HepG2 (cell line): ENCODE measurements around the gene HTR6. TPM values are rescaled to one million over a fixed set of nuclear protein-coding genes. Genes with fewer than 3 reads are reported as not detected.

ENCODE experiments used
- RCOR2 ChIP-seq: IDR thresholded peaks from 2 replicates; pipeline ENCODE4 v1.6.1; 2016; ENCODE audit warnings: missing biosample characterization, missing genetic modification reagents
- WIZ ChIP-seq: sonication (generic); formaldehyde crosslinking; IDR thresholded peaks from 2 replicates; pipeline ENCODE4 v1.5.1; 2020; ENCODE audit warnings: mild to moderate bottlenecking, missing genetic modification reagents
- ZNF263 ChIP-seq: sonication (generic); formaldehyde crosslinking; IDR thresholded peaks from 2 replicates; pipeline ENCODE4 v1.4.0; 2020; ENCODE audit warnings: missing genetic modification reagents
- ZNF335 ChIP-seq: sonication (generic); formaldehyde crosslinking; IDR thresholded peaks from 2 replicates; pipeline ENCODE4 v1.4.0; 2020; ENCODE audit warnings: missing genetic modification reagents
- ZNF441 ChIP-seq: sonication (generic); formaldehyde crosslinking; IDR thresholded peaks from 2 replicates; pipeline ENCODE4 v1.7.0; 2021; ENCODE audit warnings: missing genetic modification reagents, borderline replicate concordance
- ZNF567 ChIP-seq: sonication (generic); formaldehyde crosslinking; IDR thresholded peaks from 2 replicates; pipeline ENCODE4 v1.8.1; 2023; ENCODE audit warnings: mild to moderate bottlenecking, missing genetic modification reagents, borderline replicate concordance
- ZSCAN30 ChIP-seq: sonication (generic); formaldehyde crosslinking; IDR thresholded peaks from 2 replicates; pipeline ENCODE4 v1.5.0; 2020; ENCODE audit warnings: mild to moderate bottlenecking, missing genetic modification reagents
- polyA plus RNA-seq, 8 experiments: library from polyadenylated mRNA; depleted of rRNA in 3 of 8; stranded (reverse) in 7 of 8; unstranded in 1 of 8; fragments of >200 nt; fragmentation: Illumina TruSeq in 4 of 8; extraction: Trizol in 4 of 8; gene quantifications; 2 replicates each; pipeline versions ENCODE4 v1.2.1 to v1.2.3, GENCODE V29; 2011 to 2016; ENCODE audit warnings: low read depth in 4 of 8, missing spikeins in 1 of 8, mixed read lengths in 1 of 8; ENCODE audit not compliant: insufficient read depth in 1 of 8
- total RNA-seq, 5 experiments: library from RNA; depleted of rRNA; stranded (reverse); fragments of >200 nt; fragmentation: Illumina TruSeq; extraction: Trizol; gene quantifications; 2 replicates each; pipeline ENCODE4 v1.2.3, GENCODE V29; 2016; ENCODE audit warnings: low read depth in 1 of 5
- TF ChIP-seq, protein P1 (sequence below): IDR thresholded peaks from 2 replicates; pipeline ENCODE4 v1.4.0; 2020; ENCODE audit warnings: mild to moderate bottlenecking, missing genetic modification reagents
- TF ChIP-seq, protein P2 (sequence below): sonication (generic); formaldehyde crosslinking; conservative IDR thresholded peaks from 2 replicates; pipeline ENCODE4 v1.4.0; 2020; ENCODE audit warnings: missing genetic modification reagents
- TF ChIP-seq, protein P3 (sequence below): sonication (generic); formaldehyde crosslinking; IDR thresholded peaks from 2 replicates; pipeline ENCODE4 v1.4.0; 2020; ENCODE audit warnings: missing genetic modification reagents, borderline replicate concordance
- TF ChIP-seq, protein P4 (sequence below): sonication (generic); formaldehyde crosslinking; IDR thresholded peaks from 2 replicates; pipeline ENCODE4 v1.4.0; 2020; ENCODE audit warnings: missing genetic modification reagents
- TF ChIP-seq, protein P5 (sequence below): sonication (generic); formaldehyde crosslinking; IDR thresholded peaks from 2 replicates; pipeline ENCODE4 v1.4.0; 2020; ENCODE audit warnings: missing genetic modification reagents, borderline replicate concordance
- TF ChIP-seq, protein P6 (sequence below): sonication (generic); formaldehyde crosslinking; IDR thresholded peaks from 2 replicates; pipeline ENCODE4 v1.4.0; 2020; ENCODE audit warnings: missing genetic modification reagents

The HTR6 gene
- total and polyA plus RNA-seq, 2 of the 13 experiments (the other 11 are each of a cell fraction or from before 2014, with no cell fraction given), result 0.04 TPM; not detected in 1

DNA sequence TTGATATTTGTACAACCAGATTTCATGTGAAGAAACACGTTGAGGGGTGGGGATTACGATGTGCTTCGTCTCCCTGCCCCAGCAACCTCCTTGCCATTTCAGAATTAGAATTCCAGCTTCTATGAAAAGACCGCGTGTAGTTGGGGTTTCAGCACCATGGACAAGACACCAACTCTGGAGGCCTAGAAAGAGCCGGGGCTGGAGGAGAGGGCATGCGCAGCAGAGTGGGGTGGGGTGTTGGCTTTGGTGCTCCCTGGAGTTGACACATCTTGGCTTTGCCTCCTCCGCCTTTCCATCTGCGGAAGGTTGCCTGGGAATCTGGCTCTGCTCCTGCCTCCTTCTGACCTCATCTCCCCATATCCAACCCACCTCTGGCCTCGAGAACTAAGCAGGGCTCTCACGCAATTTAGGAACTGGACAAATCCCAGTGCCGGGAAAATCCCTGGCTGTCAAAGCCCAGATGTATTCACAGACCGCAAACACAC, 11.8 kb downstream of the HTR6 start (continued):
- TF ChIP-seq, protein P1, sequence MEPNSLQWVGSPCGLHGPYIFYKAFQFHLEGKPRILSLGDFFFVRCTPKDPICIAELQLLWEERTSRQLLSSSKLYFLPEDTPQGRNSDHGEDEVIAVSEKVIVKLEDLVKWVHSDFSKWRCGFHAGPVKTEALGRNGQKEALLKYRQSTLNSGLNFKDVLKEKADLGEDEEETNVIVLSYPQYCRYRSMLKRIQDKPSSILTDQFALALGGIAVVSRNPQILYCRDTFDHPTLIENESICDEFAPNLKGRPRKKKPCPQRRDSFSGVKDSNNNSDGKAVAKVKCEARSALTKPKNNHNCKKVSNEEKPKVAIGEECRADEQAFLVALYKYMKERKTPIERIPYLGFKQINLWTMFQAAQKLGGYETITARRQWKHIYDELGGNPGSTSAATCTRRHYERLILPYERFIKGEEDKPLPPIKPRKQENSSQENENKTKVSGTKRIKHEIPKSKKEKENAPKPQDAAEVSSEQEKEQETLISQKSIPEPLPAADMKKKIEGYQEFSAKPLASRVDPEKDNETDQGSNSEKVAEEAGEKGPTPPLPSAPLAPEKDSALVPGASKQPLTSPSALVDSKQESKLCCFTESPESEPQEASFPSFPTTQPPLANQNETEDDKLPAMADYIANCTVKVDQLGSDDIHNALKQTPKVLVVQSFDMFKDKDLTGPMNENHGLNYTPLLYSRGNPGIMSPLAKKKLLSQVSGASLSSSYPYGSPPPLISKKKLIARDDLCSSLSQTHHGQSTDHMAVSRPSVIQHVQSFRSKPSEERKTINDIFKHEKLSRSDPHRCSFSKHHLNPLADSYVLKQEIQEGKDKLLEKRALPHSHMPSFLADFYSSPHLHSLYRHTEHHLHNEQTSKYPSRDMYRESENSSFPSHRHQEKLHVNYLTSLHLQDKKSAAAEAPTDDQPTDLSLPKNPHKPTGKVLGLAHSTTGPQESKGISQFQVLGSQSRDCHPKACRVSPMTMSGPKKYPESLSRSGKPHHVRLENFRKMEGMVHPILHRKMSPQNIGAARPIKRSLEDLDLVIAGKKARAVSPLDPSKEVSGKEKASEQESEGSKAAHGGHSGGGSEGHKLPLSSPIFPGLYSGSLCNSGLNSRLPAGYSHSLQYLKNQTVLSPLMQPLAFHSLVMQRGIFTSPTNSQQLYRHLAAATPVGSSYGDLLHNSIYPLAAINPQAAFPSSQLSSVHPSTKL (CRISPR knock-in tag), result peak; percentile 22; the same call in 1 of the 2 replicates
- TF ChIP-seq ZNF441 (CRISPR knock-in tag), result peak; percentile 64; the same call in 1 of the 2 replicates
- no peak for TF ChIP-seq ZSCAN30 (CRISPR knock-in tag)
- peak; percentile 47; the same call in 1 of the 2 replicates for TF ChIP-seq ZNF335 (CRISPR knock-in tag)
- TF ChIP-seq WIZ (CRISPR knock-in tag), result peak; percentile 95
- TF ChIP-seq, protein P2, sequence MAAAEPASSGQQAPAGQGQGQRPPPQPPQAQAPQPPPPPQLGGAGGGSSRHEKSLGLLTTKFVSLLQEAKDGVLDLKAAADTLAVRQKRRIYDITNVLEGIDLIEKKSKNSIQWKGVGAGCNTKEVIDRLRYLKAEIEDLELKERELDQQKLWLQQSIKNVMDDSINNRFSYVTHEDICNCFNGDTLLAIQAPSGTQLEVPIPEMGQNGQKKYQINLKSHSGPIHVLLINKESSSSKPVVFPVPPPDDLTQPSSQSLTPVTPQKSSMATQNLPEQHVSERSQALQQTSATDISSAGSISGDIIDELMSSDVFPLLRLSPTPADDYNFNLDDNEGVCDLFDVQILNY (CRISPR knock-in tag), result no peak
- TF ChIP-seq, protein P3, sequence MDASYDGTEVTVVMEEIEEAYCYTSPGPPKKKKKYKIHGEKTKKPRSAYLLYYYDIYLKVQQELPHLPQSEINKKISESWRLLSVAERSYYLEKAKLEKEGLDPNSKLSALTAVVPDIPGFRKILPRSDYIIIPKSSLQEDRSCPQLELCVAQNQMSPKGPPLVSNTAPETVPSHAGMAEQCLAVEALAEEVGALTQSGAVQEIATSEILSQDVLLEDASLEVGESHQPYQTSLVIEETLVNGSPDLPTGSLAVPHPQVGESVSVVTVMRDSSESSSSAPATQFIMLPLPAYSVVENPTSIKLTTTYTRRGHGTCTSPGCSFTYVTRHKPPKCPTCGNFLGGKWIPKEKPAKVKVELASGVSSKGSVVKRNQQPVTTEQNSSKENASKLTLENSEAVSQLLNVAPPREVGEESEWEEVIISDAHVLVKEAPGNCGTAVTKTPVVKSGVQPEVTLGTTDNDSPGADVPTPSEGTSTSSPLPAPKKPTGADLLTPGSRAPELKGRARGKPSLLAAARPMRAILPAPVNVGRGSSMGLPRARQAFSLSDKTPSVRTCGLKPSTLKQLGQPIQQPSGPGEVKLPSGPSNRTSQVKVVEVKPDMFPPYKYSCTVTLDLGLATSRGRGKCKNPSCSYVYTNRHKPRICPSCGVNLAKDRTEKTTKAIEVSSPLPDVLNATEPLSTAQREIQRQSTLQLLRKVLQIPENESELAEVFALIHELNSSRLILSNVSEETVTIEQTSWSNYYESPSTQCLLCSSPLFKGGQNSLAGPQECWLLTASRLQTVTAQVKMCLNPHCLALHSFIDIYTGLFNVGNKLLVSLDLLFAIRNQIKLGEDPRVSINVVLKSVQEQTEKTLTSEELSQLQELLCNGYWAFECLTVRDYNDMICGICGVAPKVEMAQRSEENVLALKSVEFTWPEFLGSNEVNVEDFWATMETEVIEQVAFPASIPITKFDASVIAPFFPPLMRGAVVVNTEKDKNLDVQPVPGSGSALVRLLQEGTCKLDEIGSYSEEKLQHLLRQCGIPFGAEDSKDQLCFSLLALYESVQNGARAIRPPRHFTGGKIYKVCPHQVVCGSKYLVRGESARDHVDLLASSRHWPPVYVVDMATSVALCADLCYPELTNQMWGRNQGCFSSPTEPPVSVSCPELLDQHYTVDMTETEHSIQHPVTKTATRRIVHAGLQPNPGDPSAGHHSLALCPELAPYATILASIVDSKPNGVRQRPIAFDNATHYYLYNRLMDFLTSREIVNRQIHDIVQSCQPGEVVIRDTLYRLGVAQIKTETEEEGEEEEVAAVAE (CRISPR knock-in tag), result peak; percentile 63; the same call in 1 of the 2 replicates
- TF ChIP-seq ZNF567 (CRISPR knock-in tag), result no peak
- TF ChIP-seq RCOR2 (CRISPR knock-in tag), result no peak
- TF ChIP-seq, protein P4, sequence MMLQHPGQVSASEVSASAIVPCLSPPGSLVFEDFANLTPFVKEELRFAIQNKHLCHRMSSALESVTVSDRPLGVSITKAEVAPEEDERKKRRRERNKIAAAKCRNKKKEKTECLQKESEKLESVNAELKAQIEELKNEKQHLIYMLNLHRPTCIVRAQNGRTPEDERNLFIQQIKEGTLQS (CRISPR knock-in tag), result no peak
- TF ChIP-seq, protein P5, sequence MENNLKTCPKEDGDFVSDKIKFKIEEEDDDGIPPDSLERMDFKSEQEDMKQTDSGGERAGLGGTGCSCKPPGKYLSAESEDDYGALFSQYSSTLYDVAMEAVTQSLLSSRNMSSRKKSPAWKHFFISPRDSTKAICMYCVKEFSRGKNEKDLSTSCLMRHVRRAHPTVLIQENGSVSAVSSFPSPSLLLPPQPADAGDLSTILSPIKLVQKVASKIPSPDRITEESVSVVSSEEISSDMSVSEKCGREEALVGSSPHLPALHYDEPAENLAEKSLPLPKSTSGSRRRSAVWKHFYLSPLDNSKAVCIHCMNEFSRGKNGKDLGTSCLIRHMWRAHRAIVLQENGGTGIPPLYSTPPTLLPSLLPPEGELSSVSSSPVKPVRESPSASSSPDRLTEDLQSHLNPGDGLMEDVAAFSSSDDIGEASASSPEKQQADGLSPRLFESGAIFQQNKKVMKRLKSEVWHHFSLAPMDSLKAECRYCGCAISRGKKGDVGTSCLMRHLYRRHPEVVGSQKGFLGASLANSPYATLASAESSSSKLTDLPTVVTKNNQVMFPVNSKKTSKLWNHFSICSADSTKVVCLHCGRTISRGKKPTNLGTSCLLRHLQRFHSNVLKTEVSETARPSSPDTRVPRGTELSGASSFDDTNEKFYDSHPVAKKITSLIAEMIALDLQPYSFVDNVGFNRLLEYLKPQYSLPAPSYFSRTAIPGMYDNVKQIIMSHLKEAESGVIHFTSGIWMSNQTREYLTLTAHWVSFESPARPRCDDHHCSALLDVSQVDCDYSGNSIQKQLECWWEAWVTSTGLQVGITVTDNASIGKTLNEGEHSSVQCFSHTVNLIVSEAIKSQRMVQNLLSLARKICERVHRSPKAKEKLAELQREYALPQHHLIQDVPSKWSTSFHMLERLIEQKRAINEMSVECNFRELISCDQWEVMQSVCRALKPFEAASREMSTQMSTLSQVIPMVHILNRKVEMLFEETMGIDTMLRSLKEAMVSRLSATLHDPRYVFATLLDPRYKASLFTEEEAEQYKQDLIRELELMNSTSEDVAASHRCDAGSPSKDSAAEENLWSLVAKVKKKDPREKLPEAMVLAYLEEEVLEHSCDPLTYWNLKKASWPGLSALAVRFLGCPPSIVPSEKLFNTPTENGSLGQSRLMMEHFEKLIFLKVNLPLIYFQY (CRISPR knock-in tag), result peak; percentile 24; the same call in 1 of the 2 replicates
- TF ChIP-seq, protein P6, sequence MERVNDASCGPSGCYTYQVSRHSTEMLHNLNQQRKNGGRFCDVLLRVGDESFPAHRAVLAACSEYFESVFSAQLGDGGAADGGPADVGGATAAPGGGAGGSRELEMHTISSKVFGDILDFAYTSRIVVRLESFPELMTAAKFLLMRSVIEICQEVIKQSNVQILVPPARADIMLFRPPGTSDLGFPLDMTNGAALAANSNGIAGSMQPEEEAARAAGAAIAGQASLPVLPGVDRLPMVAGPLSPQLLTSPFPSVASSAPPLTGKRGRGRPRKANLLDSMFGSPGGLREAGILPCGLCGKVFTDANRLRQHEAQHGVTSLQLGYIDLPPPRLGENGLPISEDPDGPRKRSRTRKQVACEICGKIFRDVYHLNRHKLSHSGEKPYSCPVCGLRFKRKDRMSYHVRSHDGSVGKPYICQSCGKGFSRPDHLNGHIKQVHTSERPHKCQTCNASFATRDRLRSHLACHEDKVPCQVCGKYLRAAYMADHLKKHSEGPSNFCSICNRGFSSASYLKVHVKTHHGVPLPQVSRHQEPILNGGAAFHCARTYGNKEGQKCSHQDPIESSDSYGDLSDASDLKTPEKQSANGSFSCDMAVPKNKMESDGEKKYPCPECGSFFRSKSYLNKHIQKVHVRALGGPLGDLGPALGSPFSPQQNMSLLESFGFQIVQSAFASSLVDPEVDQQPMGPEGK (CRISPR knock-in tag), result no peak
- 0 out of 2 replicates have a peak, but pooled peaks have one; percentile 29 for TF ChIP-seq ZNF263 (CRISPR knock-in tag)
